ENCODE results near the gene HPSE2. TPM values are rescaled to one million over a fixed set of nuclear protein-coding genes. Genes with fewer than 3 reads are reported as not detected.

The HPSE2 gene
- total and polyA plus RNA-seq, 12 donors, result 0.04 to 0.24 (median 0.13) TPM; not detected in 6

DNA sequence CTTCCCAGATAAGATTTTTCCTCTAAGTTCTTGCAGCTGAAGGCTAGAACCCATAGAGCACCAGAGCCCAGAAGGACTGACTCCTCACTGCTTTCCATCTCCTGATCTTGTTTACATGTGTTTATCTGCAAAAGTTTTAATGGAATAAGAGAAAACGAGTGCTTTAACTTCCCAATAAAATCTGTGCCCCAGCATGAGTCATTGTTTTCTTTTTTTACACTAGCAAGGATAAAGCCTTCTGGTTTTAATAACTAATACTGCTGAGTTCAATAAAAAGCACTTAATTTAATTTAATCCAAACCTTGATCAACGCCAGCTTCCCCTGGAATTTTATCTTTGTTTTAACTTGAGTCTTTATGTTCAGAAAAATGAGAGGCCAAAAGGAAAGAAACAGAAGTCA lies 227.6 kb downstream of the HPSE2 start:
- Histone ChIP-seq H3K36me3 (no peaks in the 10 kb centered on the region), H3K27ac (no peak overlapping the region), H3K4me1 (no peaks in the 10 kb centered on the region), H3K4me3 (no peak overlapping the region), H3K9me3 (peaks cover 0 to 33% (median 16%) of the 10 kb centered on the region in 11 donors), H3K27me3 (no peaks in the 10 kb centered on the region)
- 45 to 61% methylated on average over 2 of the region's 2 CpGs for WGBS, 2 donors
- intact Hi-C loops (cut with DNase I), result no loop called here
- ATAC-seq (no peak), DNase-seq (no peak)
- TF ChIP-seq, protein P1, sequence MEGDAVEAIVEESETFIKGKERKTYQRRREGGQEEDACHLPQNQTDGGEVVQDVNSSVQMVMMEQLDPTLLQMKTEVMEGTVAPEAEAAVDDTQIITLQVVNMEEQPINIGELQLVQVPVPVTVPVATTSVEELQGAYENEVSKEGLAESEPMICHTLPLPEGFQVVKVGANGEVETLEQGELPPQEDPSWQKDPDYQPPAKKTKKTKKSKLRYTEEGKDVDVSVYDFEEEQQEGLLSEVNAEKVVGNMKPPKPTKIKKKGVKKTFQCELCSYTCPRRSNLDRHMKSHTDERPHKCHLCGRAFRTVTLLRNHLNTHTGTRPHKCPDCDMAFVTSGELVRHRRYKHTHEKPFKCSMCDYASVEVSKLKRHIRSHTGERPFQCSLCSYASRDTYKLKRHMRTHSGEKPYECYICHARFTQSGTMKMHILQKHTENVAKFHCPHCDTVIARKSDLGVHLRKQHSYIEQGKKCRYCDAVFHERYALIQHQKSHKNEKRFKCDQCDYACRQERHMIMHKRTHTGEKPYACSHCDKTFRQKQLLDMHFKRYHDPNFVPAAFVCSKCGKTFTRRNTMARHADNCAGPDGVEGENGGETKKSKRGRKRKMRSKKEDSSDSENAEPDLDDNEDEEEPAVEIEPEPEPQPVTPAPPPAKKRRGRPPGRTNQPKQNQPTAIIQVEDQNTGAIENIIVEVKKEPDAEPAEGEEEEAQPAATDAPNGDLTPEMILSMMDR (IDR thresholded peaks at IDR 0.05), result no peak

DNA sequence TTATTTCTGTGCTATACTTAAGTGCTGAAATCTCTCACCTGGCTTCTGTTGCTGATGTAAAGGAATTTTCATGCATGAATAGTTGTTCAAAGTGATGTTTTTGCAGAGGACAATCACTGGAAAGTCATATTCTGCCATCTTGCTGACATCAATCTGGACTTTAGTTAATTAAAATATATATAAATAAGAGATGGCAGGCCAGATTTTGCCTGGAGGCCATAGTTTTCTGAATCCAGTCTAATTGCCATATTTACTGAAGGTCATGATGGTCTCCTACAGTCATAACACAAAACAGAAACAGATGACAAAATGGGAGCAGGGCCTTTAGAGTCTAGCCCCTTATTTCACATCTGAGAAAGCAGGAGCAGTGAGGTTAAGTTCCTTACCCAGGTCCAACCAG lies 228.2 kb downstream of the HPSE2 start:
- Histone ChIP-seq H3K36me3 (no peaks in the 10 kb centered on the region), H3K27ac (no peak overlapping the region), H3K27me3 (no peaks in the 10 kb centered on the region), H3K9me3 (peaks cover 0 to 38% (median 16%) of the 10 kb centered on the region in 11 donors), H3K4me3 (no peak overlapping the region), H3K4me1 (no peaks in the 10 kb centered on the region)
- intact Hi-C loops (cut with DNase I), result no loop called here
- TF ChIP-seq, protein P1 (IDR thresholded peaks at IDR 0.05), result no peak
- ATAC-seq (no peak), DNase-seq (no peak)

DNA sequence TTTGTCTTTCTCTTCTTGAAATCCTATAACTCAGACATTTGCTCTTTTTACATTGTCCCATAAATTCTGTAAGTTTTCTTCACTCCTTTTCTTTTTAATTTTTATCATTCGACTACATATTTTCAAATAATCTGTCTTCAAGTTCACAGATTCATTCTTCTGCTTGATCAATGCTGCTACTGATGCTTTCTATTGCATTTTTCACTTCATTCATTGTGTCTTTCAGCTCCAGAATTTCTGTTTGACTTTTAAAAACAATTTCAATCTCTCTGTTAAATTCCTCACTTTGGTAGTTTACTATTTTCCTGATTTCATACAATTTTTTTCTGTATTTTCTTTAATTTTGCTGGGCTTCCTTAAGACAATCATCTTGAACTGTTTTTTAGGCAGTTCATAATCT lies 230.4 kb downstream of the HPSE2 start:
- H3K36me3 ChIP-seq, result no peaks in the 10 kb centered on the region
- intact Hi-C loops (cut with DNase I), result no loop called here
- no peaks in the 10 kb centered on the region for H3K27me3 ChIP-seq
- no peak overlapping the region for H3K27ac ChIP-seq
- H3K9me3 ChIP-seq, result peaks cover 0 to 42% (median 16%) of the 10 kb centered on the region in 11 donors
- no peak overlapping the region for H3K4me3 ChIP-seq
- ATAC-seq (no peak), DNase-seq (no peak)
- TF ChIP-seq, protein P1 (IDR thresholded peaks at IDR 0.05), result no peak
- no peaks in the 10 kb centered on the region for H3K4me1 ChIP-seq
- WGBS, 2 donors, result 71 to 84% methylated on average over 1 of the region's 1 CpG

DNA sequence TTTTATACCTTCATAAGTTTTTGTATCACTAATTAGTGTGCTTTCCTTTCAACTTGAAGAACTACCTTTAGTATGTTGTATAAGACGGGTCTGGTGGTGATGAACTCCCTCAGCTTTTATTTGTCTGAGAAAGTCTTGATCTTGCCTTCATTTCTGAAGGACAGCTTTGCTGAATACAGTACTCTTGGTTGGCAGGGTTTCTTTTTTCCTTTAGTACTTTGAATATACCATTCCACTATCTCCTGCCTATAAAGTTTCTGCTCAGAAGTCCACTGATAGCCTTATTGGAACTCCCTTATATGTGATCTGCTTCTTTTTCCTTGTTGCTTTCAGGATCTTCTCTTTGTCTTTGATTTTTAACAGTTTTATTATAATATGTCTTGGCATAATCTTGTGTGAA lies 230.9 kb downstream of the HPSE2 start:
- intact Hi-C loops (cut with DNase I), result no loop called here
- ATAC-seq (no peak), DNase-seq (no peak)
- Histone ChIP-seq H3K27me3 (no peaks in the 10 kb centered on the region), H3K36me3 (no peaks in the 10 kb centered on the region), H3K4me3 (no peak overlapping the region), H3K27ac (no peak overlapping the region), H3K9me3 (peaks cover 0 to 42% (median 16%) of the 10 kb centered on the region in 11 donors), H3K4me1 (no peaks in the 10 kb centered on the region)
- WGBS, 2 donors, result 78 to 82% methylated on average over 1 of the region's 1 CpG
- TF ChIP-seq, protein P1 (IDR thresholded peaks at IDR 0.05), result no peak

Data from heart right ventricle (tissue), 16 donors.